HG03521 (cell line): ENCODE measurements around the gene SIKE1.
A peak's percentile ranks its signal among the peaks of the same experiment; 100 is the strongest.
"Not testable (repeated sequence)": the region's sequence is repeated elsewhere in the genome, so short reads cannot be mapped to it uniquely, and the experiment has no call there.

Experiments used
- ATAC-seq: cut with Tn5 transposase; IDR thresholded peaks from one replicate; pipeline ENCODE4 v1.9.1; 2021; ENCODE audit warnings: mild to moderate bottlenecking, moderate library complexity; ENCODE audit not compliant: unreplicated experiment

Gene SIKE1

GRCh38 chr1:114780344-114781226 lies at the start of gene SIKE1:
TSS of gene SIKE1 (minus strand) at chr1:114780685. CDS start at chr1:114780607, 78 bp downstream.
- ATAC-seq = peak; percentile 100

- ATAC-seq = not testable (repeated sequence)
Measured at GRCh38 chr1:114830075-114830474, 49.6 kb upstream of the SIKE1 start.

GRCh38 chr1:114828251-114828650 lies 47.8 kb upstream of the SIKE1 start:
- no peak for ATAC-seq

GRCh38 chr1:114821978-114822377 lies 41.5 kb upstream of the SIKE1 start:
- no peak for ATAC-seq

DNA sequence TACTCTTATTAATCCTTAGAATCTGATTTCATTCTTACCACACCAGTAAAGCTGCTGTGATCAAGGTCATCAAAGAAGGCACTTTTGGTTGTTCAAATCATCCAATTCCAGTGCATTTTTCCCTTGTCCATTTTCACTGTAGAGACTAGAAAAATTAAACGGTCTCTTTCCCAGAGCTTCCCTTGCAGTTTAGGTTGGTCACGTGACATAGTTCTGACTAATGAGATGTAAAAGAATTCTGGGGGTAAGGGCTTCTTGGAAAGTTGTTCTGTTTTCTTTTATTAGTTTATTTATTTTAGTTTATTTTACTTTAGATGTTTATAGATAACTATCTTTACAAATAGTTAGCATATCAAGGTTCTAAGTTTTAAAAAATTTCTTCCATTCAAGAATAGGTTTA lies 39.9 kb upstream of the SIKE1 start:
- no peak for ATAC-seq

DNA sequence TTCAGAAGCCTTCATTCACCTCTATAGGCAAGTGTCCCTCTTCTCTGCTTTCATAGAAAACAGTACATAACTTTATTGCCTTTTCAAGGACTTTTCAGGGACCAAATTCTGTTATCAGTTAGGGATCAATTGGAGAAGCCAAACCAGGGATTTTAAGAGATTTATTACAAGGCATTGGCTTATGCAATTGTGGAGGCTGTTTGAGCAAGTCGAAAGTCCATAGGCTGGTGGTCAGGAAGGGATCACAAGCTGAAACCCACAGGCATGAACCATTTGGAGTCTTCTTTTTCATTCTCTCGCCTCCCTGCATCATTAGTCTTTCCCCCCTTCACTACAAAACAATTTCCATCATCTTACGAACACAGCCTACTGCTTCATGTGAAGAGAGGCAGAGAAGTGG lies 39.4 kb upstream of the SIKE1 start:
- no peak for ATAC-seq

DNA sequence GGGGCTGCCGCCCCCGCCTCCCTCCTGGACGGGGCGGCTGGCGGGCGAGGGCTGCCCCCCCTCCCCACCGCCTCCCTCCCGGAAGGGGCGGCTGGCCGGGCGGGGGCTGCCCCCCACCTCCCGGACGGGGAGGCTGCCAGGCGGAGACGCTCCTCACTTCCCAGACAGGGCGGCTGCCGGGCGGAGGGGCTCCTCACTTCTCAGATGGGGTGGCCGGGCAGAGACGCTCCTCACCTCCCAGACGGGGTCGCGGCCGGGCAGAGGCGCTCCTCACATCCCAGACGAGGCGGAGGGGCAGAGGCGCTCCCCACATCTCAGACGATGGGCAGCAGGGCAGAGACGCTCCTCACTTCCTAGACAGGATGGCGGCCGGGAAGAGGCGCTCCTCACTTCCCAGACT lies 24.0 kb upstream of the SIKE1 start:
- ATAC-seq = not testable (repeated sequence)

GRCh38 chr1:114803001-114803400 lies 22.5 kb upstream of the SIKE1 start:
- ATAC-seq = peak; percentile 45

DNA sequence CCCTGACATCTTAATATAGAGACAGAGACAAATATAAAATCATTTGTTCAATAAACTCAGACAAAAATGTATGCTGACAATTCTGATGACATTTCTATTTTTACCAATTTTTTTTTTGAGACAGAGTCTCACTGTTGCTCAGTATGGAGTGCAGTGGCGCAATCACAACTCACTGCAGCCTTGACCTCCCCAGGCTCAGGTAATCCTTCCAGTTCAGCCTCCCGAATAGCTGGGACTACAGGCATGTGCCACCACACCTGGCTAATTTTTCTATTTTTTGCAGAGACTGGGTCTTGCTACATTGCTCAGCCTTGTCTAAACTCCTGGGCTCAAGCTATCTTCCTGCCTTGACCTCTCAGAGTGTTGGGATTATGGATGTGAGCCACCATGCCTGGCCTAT lies 13.6 kb upstream of the SIKE1 start:
- ATAC-seq = no peak

GRCh38 chr1:114790581-114790980 lies 10.1 kb upstream of the SIKE1 start:
- ATAC-seq = not testable (repeated sequence)

DNA sequence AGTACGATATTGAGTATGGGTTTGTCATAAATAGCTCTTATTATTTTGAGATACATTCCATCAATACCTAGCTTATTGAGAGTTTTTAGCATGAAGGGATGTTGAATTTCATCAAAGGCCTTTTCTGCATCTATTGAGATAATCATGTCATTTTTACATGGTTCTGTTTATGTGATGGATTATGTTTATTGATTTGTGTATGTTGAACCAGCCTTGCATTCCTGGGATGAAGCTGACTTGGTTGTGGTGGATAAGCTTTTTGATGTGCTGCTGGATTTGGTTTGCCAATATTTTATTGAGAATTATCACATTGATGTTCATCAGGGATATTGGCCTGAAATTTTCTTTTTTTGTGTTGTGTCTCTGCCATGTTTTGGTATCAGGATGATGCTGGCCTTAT lies 6.0 kb upstream of the SIKE1 start:
- ATAC-seq = not testable (repeated sequence)

DNA sequence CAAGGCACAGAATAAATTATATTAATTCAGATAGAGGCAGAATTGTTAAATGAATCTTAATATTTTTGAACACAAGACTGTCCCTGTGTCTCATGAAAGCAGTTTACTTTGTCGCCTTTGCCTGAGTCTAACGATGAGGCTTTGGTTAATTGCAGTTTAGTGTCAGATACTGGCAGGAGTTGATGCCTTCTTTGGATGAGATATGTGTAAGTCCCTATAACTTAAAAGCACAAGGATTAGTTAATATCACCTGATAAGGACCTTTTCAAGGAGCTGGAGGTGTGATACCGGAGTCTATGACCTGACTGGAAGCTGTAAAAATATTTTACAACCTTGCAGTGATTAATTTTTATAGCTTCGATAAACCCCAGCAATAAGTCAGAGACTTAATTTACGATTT lies 2.0 kb upstream of the SIKE1 start:
- ATAC-seq = no peak

DNA sequence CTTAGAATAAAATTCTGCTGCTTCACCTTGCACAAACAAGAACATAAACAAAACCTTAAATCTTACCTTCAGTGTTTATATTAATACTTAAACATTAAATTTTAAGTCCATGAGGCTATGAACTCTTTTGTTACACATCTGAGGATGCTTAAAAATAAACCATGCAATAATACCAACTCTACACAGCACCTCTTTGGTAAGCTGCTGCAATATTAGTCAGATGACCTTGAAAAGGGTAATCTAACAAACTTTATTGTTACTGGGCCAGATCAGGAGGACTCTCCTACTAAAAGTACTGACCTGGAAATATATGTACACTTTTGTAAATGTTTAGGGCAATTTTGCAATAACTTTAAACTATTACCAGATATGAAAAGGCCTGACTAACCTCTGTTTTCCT lies 763 bp downstream of the SIKE1 start:
- ATAC-seq = no peak

- not testable (repeated sequence) for ATAC-seq
Measured at GRCh38 chr1:114776726-114777125, 3.8 kb downstream of the SIKE1 start.

- no peak for ATAC-seq
Measured at GRCh38 chr1:114771992-114772391, 8.5 kb downstream of the SIKE1 start.

DNA sequence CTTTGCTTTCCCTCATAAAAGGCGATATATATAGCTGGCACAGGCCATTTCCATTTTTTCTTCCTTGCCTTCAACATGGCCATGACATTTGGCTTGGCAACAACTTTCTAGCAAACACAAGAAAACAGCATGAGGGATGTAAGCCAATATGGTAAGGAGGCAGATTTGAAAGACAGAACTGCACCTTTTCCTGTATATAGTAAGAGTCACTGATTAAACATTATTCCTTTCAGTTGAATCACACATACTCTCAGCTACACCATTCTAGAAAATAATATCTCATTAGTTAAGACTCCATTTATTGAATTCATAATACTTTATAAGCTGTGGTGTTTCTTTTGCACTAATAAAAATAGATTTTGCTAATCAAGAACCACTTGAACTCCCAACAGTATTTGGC lies 9.5 kb downstream of the SIKE1 start:
- ATAC-seq = no peak

GRCh38 chr1:114764689-114765088 lies 15.8 kb downstream of the SIKE1 start:
- ATAC-seq = no peak

- no peak for ATAC-seq
Measured at GRCh38 chr1:114758256-114758832, 22.1 kb downstream of the SIKE1 start.

- ATAC-seq = peak; percentile 82
Measured at GRCh38 chr1:114757455-114758255, 22.8 kb downstream of the SIKE1 start, which contains the start of gene CSDE1. TSS of gene CSDE1 (minus strand) at chr1:114757984. CDS start at chr1:114739890, 18,094 bp downstream.

GRCh38 chr1:114756949-114757454 lies 23.5 kb downstream of the SIKE1 start:
- no peak for ATAC-seq
